Measurements from ENCODE around the gene THAP11.

THAP11 gene

DNA sequence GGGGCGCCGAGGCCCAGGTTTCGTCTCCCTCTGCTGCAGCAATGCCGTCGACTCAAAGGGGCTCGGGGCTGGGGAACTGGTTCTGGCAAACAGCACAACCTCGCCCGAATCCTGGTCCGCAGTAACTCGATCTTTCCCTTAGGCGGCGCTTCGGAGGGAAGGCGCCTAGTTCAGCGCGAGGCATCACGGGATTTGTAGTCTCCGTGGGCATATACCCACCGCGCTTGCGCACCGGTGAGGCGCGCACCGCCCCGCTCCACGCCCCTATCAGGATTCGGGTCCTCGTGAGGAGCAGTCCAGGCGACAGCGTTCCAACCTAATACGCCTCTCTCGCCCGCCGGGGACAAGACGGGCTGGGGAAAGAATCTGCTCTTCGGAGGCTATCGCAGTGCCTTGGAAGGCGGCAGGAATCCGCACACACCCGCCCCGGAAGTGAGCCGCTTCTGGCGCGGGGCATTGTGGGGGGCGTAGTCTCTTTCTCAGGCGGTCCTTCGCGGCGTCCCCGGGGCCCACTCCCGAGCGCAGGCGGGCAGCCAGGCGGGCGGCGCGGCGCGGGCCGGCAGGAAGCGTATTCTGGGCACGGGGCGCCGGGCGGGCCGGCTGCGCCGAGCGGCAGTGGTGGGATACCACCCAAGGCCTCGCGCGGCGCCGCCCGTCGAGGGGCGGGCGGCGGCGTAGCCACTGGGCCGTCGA is at the start of gene THAP11:
THAP11 (plus strand) TSS at position 505 of the 693 bp plus-strand sequence. CDS start 235 bp downstream, outside the sequence.
- DNase-seq: peak; percentile 68 to 100 (median 94)

DNA sequence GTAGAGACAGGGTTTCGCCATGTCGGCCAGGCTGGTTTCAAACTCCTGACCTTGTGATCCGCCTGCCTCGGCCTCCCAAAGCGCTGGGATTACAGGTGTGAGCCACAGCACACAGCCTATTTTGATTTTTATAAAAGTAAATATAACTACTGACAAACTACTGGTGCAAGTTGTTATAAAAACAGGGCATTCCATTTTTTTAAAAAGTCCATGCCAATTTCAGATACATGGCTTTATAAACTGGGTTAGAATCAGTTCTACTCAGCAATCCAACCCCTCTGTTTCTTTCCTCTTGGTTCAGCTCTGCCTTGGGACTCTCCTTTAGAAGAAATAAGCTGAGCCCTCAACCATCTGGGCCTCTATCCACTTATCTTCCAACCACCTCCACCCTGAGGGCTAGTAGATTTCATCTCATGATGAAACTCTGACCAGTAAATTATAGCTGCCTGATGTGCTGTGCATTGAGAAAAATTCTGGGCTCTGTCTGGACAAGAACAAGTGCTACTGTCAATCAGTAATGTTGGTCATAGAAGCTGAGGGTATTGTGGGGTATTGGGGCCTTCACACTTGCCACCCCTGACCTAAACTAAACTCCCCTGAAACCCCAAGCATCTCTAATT is 45.9 kb upstream of the THAP11 start:
- DNase-seq: no peak

- no peak for DNase-seq
Measured at GRCh38 chr16:67800338-67800926, 41.7 kb upstream of the THAP11 start.

GRCh38 chr16:67801241-67801640 is 40.9 kb upstream of the THAP11 start:
- DNase-seq: no peak

GRCh38 chr16:67801883-67802282 is 40.2 kb upstream of the THAP11 start:
- DNase-seq: no peak

DNA sequence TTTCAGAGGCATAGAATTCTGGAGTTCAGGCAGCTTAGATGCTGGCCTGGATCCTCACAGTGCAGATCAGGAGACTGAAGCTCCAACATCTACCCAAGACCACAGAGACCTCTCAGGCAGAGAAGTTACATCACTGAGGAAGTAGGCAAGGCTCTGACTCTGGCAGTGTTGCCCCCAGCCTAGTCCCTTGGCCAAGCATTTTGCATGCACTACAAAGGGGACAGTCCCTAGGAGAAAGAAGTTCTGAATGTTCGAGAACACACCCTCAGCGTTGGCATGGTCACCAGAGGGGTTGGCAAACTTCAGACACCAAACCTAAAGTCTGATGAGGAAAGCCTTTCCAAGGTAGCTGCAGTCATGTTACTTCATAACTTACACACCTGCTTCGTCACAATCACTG is 38.2 kb upstream of the THAP11 start:
- DNase-seq: no peak

GRCh38 chr16:67804853-67805542 is 37.1 kb upstream of the THAP11 start:
- DNase-seq: no peak

DNA sequence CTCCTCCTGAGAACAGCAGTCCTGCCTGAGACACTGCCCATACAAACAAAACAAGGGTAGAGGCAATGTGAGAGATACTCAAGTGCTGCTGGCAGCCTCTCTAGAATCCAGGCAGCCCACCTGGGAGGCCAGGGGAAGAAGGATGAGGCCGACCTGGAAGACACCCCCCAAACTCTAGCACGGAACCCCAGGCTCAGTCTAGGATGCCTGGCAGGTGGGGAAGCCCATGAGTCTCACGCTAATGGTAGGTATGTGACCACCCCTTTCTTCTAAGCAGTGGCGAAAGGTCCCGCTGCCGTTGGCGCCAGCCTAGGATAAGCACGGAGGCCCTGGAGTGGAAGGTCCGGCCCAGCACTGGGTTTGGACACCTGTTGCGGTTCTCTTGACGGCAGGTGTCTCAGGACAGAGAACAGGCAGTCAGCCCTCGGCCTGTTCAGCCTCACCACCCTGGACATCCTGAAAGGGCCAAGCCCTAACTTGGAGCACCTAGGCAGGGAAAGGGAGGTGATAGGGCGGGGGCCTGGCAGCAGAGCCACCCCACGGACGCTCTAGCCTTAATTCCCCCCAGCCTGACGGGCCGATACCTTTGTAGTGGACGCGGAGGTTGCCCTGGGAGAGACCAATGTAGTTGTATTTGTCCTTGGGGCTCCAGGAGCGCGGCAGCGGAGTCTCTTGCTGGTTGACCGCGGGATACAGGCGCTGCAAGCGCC is 36.2 kb upstream of the THAP11 start:
- peak in 3 of 14 donors; percentile 25 to 46 (median 41) for DNase-seq

DNA sequence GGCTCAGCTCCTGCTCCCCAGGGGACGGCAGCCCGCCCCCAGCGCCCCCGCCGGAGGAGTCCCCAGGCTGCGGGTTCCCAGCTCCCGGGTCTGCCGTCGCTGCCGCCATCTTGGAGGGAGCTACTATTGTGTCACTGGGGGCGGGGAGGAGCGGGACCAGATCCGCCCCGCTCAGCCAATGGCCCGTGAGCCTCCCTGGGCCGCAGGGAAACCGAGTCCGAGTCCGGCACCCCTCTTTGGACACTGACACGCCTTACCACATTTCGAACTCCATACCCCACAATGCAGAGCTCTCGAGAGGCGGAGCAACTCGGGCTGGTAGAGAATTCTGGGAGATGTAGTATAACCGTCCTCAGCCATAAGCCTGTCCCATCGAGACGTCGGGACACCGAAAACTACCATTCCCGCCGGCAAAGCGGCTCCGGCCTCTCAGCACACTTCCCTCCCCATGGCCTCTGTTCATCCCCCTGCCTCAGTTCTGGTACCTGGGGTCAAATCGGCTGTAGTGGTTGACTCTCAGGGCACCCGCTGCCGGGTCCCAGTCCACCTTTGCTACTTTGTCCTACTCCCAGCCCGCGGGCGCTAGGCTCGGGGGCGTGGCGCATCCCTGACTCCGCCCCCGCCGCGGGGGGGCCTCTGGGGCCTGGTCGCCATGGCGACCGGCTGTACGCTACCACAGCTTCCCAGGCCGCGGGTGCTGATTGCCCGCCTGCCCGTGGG is 35.5 kb upstream of the THAP11 start, which contains the start of the genes RANBP10 and TSNAXIP1:
RANBP10 (minus strand) TSS at position 133 of the 720 bp plus-strand sequence; CDS start at position 109, 24 bp downstream.
TSNAXIP1 (plus strand) TSS at position 462 of the 720 bp plus-strand sequence. CDS start 261 bp downstream, outside the sequence.
- DNase-seq: peak; percentile 74 to 100 (median 96)

DNA sequence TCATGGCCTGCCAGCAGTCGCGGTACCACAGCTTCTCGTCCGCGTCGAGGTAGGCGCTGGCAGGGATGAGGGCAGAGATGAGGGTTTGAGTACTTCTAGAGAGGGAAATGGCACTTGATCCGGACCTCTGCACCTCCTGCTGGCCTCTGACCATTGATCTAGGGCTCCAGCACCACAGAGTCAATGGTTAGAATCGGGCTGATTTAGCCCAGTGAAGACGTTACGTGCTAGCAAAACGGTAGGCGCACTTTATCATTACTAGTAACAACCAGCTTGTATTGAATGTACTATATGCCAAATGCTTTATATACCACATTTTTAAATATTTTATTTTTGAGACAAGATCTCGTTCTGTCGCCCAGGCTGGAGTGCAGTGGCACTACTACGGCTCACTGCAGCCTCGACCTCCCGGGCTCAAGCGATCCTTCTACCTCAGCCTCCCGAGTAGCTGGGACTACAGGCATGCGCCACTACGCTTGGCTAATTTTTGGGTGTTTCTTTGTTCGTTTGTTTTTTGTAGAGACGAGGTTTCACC is 34.9 kb upstream of the THAP11 start:
- no peak for DNase-seq

DNA sequence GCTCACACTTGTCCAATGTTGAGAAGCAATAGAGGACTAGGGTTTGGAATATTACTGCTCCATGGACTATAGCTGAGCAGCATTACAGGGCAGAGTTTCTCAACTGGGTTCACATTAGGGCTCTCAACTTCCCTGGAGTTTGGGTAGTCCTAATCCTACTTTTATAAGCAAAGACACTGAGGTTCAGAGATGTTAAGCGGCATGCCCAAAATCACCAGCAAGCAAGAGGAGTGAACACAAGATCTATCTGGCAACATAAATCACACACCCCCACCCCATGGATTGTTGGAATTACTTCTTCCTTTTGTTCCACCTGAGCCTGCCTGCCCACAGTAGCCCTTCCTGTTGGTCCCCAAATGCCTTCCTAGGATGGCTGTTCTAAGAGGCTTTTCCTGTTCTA is 30.2 kb upstream of the THAP11 start:
- no peak for DNase-seq

DNA sequence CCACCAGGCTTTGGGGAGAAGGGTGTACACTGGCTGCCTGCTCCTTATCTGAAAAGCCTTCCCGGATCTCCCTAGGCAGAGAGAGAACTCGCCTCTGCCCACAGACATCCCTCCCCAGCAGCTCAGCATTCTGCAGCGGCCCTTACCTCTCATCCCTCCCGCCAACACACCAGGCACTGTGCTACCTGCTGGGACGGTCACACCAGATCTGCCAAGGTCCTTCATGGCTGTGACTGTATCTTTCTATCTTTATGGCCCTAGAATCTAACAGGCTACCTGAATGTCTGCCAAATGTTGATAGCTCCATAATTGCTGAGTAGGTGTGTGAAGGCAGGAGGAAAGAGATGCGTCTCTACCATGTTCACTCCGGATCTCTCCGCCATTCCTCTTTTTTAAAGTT is 27.6 kb upstream of the THAP11 start:
- no peak for DNase-seq

GRCh38 chr16:67820608-67821259 is 21.4 kb upstream of the THAP11 start:
- no peak for DNase-seq

DNA sequence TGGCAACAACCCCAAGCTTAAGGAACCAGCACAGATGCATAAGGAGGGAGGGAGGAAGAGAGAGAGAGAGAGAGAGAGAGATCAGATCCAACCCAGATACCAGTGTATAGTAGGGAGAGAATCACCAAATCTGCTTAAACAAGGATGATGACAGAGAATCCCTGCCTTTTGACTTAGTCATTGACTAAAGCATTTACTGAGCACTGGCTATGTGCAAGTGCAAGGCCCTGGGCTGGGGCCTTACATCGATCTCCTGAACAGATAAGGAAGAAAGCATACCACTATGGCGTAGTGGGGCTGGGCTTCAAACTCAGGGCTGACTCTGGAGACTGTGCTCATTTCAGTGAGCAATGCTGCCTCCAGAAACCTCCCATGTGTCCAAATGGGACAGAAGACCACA is 19.6 kb upstream of the THAP11 start:
- no peak for DNase-seq

- no peak for DNase-seq
Measured at GRCh38 chr16:67825119-67825518, 17.0 kb upstream of the THAP11 start.

DNA sequence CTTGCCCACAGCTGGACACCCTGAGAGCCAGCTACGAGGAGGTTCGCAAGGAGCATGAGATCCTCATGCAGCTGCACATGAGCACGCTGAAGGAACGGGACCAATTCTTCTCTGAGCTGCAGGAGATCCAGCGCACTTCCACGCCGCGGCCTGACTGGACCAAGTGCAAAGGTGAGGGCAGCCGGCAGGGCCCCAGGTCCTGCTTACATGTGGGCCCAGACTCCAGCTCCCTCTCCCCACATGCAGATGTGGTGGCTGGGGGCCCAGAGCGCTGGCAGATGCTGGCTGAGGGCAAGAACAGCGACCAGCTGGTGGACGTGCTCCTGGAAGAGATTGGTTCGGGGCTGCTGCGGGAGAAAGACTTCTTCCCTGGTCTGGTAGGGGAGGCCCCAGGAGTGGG is 16.2 kb upstream of the THAP11 start:
- DNase-seq: no peak

DNA sequence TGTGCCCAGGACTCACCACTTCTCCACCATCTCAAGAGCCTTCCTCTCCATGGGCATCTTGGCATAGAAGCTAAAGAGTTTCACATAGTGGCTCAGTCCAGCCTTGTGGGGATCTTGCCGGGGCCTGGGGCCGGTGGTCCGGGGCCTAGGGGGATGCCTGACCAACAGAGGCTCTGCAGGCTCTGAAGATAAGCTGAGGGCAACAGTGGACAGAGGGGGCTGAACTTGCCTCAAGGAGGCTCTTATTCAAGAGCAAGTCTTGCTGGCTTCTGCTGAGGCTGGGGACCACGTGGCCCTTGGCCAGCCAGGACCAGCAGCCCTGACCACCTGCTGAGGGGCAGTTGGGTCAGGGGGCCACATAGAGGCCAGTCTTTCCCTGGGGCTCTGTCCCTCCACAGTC is 13.5 kb upstream of the THAP11 start:
- no peak for DNase-seq

DNA sequence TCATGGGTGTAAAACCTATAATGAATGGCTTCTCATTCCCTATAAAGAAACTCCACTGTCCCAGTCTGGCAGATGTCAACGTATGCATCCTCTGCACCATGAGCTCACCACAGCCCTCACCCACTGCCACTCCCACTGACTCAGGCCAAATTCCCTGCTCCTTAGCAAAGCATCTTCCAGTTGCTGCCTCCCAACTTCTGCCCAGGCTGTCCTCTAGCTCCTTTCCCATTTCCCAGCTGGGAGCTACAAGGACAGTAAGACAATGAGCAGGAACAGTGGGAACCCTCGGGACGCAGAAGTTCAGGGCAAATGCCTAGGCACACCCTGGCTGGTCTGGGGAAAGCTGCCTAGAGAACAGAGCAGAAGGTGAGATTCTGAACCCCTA is 9.1 kb upstream of the THAP11 start:
- DNase-seq: no peak

DNA sequence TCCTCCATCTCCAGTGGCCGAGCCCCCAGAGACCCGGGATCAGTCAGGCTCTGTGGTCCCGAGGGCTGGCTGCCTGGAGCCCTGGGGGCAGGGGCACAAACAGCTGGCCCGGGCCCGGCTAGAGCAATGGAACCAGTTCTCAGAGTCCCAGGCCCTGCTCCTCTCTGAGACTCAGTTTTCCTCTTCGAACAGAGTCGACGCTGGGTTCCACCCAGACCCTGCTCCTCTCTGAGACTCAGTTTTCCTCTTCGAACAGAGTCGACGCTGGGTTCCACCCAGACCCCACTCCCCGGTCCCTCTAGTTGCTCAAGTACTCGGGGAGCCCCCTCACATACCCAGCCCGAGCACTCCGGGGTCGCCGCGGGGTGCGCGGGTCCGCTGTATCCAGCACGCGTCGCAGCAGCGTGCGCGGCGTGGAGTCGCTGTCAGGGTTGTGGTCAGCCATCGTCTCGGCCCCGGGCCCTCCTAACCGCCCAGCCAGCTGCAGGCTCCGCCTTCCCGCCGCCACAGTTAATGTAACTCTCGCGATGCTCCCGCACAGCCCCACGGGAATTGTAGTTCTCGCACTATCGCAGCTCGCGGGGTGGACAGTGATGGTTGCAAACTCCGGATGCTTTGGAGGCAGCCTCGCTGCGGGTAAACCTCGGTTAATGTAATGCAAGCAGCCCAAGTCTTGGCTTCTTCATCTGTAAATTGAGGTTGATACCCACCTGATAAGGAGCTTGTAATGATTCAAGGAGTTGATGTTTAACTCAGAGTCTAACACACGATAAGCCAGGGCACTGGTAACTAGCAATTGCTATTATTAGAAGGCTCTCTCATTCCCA is 8.5 kb upstream of the THAP11 start:
- peak; percentile 41 to 89 (median 84) for DNase-seq

DNA sequence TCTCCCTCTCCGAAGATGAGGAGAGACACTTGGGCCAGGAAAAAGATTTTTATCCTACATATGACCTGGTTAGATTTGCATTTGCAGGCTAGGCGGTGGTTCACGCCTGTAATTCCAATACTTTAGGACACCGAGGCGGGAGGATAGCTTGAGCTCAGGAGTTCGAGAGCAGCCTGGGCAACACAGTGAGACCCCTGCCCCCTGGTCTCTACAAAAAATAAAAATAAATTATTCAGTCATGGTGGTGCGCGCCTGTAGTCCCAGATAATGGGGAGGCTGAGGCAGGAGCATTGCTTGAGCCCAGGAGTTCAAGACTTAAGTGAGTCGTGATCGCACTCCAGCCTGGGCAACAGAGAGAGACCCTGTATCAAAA is 7.9 kb upstream of the THAP11 start:
- no peak for DNase-seq

Data from C1 segment of cervical spinal cord (tissue), 14 donors.